Gastroesophageal sphincter (tissue), 3 donors: Measurements from ENCODE around the gene UBE2C.

Source experiments
- EP300 ChIP-seq: sonication (generic); formaldehyde crosslinking; IDR thresholded peaks from one replicate; pipeline ENCODE4 v1.6.1; 2017; ENCODE audit warnings: antibody characterized with exemption, mild to moderate bottlenecking
- POLR2A ChIP-seq, 2 donors: fragments of 450-650 bp; IDR thresholded peaks; one replicate each; pipeline ENCODE4 v1.6.1; 2017; ENCODE audit warnings: antibody characterized with exemption in 2 of 2, mild to moderate bottlenecking in 2 of 2, moderate library complexity in 1 of 2
- POLR2AphosphoS5 ChIP-seq: sonication (generic); formaldehyde crosslinking; IDR thresholded peaks from one replicate; pipeline ENCODE4 v1.6.1; 2017; ENCODE audit warnings: antibody characterized with exemption
- TF ChIP-seq, protein P1 (sequence below), 4 experiments: fragments of 200-600 bp in 2 of 4; fragments of 450-650 bp in 2 of 4; sonication (generic) in 1 of 4; IDR thresholded peaks; one replicate each; pipeline ENCODE4 v1.5.1; 2017 to 2019; ENCODE audit warnings: antibody characterized with exemption in 4 of 4, mild to moderate bottlenecking in 2 of 4, moderate library complexity in 2 of 4

DNA sequence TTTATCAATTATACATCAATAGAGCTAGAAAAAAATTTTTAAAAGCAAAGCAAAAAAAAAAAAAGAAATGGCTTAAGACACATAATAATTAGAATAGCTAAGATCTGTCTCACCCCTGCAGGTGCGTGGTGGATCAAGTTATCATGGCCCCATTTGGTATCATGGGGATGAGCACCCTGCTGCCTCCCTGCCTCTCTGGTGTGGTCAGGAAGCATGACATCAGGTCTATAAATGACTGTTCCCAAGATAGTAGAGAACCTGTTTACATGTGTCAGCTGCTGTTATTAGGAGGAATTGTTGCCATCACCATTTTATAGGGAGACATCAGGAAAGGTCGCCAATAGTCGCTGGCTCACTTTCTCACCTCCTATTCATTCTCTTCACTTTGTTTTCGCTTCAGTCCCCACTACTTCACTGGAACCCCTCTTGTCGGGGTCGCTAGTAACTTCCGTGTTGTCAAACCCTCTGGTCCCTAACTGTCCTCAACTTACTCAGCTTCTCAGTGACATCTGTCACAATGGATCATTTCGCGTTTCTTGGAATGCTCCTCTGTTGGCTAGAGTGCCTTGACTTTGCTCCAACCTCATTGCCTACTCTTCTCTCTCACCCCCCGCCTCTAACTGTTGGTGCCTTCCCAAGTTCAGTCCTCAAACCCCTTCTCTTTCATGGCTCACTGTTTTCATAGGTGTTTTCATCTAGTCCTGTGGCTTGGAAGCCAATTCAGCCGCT lies 15.9 kb upstream of the UBE2C start:
- TF ChIP-seq EP300 (no peak), POLR2A (IDR thresholded peaks at IDR 0.05) (no peak), POLR2AphosphoS5 (no peak)
- TF ChIP-seq, protein P1, sequence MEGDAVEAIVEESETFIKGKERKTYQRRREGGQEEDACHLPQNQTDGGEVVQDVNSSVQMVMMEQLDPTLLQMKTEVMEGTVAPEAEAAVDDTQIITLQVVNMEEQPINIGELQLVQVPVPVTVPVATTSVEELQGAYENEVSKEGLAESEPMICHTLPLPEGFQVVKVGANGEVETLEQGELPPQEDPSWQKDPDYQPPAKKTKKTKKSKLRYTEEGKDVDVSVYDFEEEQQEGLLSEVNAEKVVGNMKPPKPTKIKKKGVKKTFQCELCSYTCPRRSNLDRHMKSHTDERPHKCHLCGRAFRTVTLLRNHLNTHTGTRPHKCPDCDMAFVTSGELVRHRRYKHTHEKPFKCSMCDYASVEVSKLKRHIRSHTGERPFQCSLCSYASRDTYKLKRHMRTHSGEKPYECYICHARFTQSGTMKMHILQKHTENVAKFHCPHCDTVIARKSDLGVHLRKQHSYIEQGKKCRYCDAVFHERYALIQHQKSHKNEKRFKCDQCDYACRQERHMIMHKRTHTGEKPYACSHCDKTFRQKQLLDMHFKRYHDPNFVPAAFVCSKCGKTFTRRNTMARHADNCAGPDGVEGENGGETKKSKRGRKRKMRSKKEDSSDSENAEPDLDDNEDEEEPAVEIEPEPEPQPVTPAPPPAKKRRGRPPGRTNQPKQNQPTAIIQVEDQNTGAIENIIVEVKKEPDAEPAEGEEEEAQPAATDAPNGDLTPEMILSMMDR (IDR thresholded peaks at IDR 0.05): no peak
